PC-3 (cell line): ENCODE measurements around the gene EPHA2. TPM values are rescaled to one million over a fixed set of nuclear protein-coding genes. Genes with fewer than 3 reads are reported as not detected.

Source experiments
- ATAC-seq: fragments of 200-7000 bp; cut with Tn5 transposase; 2 replicates; pipeline ENCODE4 v1.9.1; 2020; ENCODE audit warnings: mild to moderate bottlenecking, moderate library complexity
- BruUV-seq: library from RNA; stranded (reverse); fragments of 400-500 nt; replicated peaks from 2 replicates; lab custom pipeline; 2021; lab: Mats Ljungman, UMichigan
- CTCF ChIA-PET: fragments of 300-600 bp; sonication (Branson Sonifier 250); formaldehyde crosslinking; loops from one replicate; lab custom pipeline; 2022; ENCODE audit warnings: antibody characterized with exemption; lab: Charles Lee
- POLR2A ChIA-PET: fragments of 300-600 bp; sonication (Branson Sonifier 250); formaldehyde crosslinking; loops from one replicate; lab custom pipeline; 2022; ENCODE audit warnings: antibody characterized with exemption; ENCODE audit not compliant: unreplicated experiment; lab: Charles Lee
- DNase-seq: peaks from one replicate; pipeline ENCODE4 v3.0.0-alpha.2; 2015
- H2AFZ ChIP-seq: fragments of 300-600 bp; sonication (generic); 2 replicates; pipeline ENCODE4 v1.6.0; 2016; ENCODE audit warnings: antibody characterized with exemption, low read length
- H3F3A ChIP-seq: fragments of 300-600 bp; sonication (generic); one replicate; pipeline ENCODE4 v1.6.0; 2017; ENCODE audit warnings: antibody characterized with exemption, low read length, control low read depth, mild to moderate bottlenecking; ENCODE audit not compliant: unreplicated experiment
- H3K27ac ChIP-seq: fragments of 300-600 bp; sonication (generic); 2 replicates; pipeline ENCODE4 v1.5.1; 2016; ENCODE audit warnings: mild to moderate bottlenecking, low read length
- H3K27me3 ChIP-seq: fragments of 300-600 bp; sonication (generic); 2 replicates; pipeline ENCODE4 v1.6.1; 2016; ENCODE audit warnings: low read length, mixed read lengths
- H3K36me3 ChIP-seq: fragments of 300-600 bp; sonication (generic); 2 replicates; pipeline ENCODE4 v1.6.1; 2016; ENCODE audit warnings: low read depth, mixed run types, low read length, mixed read lengths
- H3K4me1 ChIP-seq: fragments of 300-600 bp; sonication (generic); 2 replicates; pipeline ENCODE4 v1.5.1; 2016; ENCODE audit warnings: low read length; ENCODE audit not compliant: insufficient read depth
- H3K4me2 ChIP-seq: fragments of 300-600 bp; sonication (generic); 2 replicates; pipeline ENCODE4 v1.6.0; 2016; ENCODE audit warnings: low read length
- H3K4me3 ChIP-seq: fragments of 300-600 bp; sonication (generic); 2 replicates; pipeline ENCODE4 v1.5.1; 2016; ENCODE audit warnings: mild to moderate bottlenecking, low read length, mixed read lengths
- H3K79me2 ChIP-seq: fragments of 300-600 bp; sonication (generic); 2 replicates; pipeline ENCODE4 v1.6.1; 2017; ENCODE audit warnings: low read length, mixed read lengths
- H3K9ac ChIP-seq: fragments of 300-600 bp; sonication (generic); 2 replicates; pipeline ENCODE4 v1.6.0; 2016; ENCODE audit warnings: mild to moderate bottlenecking, low read length
- H3K9me2 ChIP-seq: fragments of 300-600 bp; sonication (generic); replicated peaks from 2 replicates; pipeline ENCODE4 v1.6.1; 2016; ENCODE audit warnings: mixed run types, low read length, mixed read lengths
- H3K9me3 ChIP-seq: fragments of 300-600 bp; sonication (generic); 2 replicates; pipeline ENCODE4 v1.6.1; 2016; ENCODE audit warnings: low read length, mixed read lengths
- H4K20me1 ChIP-seq: fragments of 300-600 bp; sonication (generic); 2 replicates; pipeline ENCODE4 v1.6.1; 2016; ENCODE audit warnings: low read length, mixed read lengths
- EZH2 ChIP-seq: fragments of 300-600 bp; sonication (generic); IDR thresholded peaks from one replicate; pipeline ENCODE4 v1.6.1; 2017; ENCODE audit warnings: antibody characterized with exemption, mild to moderate bottlenecking, low read length; ENCODE audit not compliant: unreplicated experiment
- EZH2phosphoT487 ChIP-seq: fragments of 300-600 bp; sonication (generic); IDR thresholded peaks from 2 replicates; pipeline ENCODE4 v1.6.1; 2018; ENCODE audit warnings: mild to moderate bottlenecking, antibody characterized with exemption, low read length, borderline replicate concordance
- intact Hi-C: fragments of 100-400 bp; cut with micrococcal nuclease; formaldehyde crosslinking; loops from 2 replicates; pipeline ENCODE4 v1.9.0; 2023
- total RNA-seq: library from RNA; depleted of rRNA; stranded (reverse); fragments of >200 nt; gene quantifications from 2 replicates; pipeline ENCODE4 v1.2.3, GENCODE V29; 2014
- TF ChIP-seq, protein P1 (sequence below): fragments of 300-600 bp; sonication (generic); conservative IDR thresholded peaks from 2 replicates; pipeline ENCODE4 v1.5.1; 2017; ENCODE audit warnings: antibody characterized with exemption, low read depth, mild to moderate bottlenecking, low read length

Gene EPHA2
- total RNA-seq, 1 experiment from 2014 or later, result 459 TPM

- Histone ChIP-seq H3K4me3 (no peak overlapping the region), H3K9me3 (no peaks in the 10 kb centered on the region), H3K27me3 (no peaks in the 10 kb centered on the region), H2AFZ (no peak overlapping the region), H3K4me1 (peaks cover 86% of the 10 kb centered on the region), H4K20me1 (no peaks in the 10 kb centered on the region), H3K27ac (peak overlapping the region; percentile 87; the same call in 1 of the 2 replicates), H3K79me2 (peaks cover 49% of the 10 kb centered on the region), H3K9ac (no peak overlapping the region), H3K9me2 (no peaks in the 10 kb centered on the region), H3F3A (no peaks in the 10 kb centered on the region), H3K36me3 (no peaks in the 10 kb centered on the region), H3K4me2 (no peak overlapping the region)
- ChIA-PET CTCF (no interaction called here), POLR2A (no interaction called here)
- no TSS peak for BruUV-seq
- intact Hi-C loops, result loop anchor here (5.0 kb wide), 1 partner anchor 37 kb away; no protein-coding TSS in a partner anchor
- TF ChIP-seq, protein P1, sequence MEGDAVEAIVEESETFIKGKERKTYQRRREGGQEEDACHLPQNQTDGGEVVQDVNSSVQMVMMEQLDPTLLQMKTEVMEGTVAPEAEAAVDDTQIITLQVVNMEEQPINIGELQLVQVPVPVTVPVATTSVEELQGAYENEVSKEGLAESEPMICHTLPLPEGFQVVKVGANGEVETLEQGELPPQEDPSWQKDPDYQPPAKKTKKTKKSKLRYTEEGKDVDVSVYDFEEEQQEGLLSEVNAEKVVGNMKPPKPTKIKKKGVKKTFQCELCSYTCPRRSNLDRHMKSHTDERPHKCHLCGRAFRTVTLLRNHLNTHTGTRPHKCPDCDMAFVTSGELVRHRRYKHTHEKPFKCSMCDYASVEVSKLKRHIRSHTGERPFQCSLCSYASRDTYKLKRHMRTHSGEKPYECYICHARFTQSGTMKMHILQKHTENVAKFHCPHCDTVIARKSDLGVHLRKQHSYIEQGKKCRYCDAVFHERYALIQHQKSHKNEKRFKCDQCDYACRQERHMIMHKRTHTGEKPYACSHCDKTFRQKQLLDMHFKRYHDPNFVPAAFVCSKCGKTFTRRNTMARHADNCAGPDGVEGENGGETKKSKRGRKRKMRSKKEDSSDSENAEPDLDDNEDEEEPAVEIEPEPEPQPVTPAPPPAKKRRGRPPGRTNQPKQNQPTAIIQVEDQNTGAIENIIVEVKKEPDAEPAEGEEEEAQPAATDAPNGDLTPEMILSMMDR, result no peak
- TF ChIP-seq EZH2 (no peak), EZH2phosphoT487 (no peak)
- DNase-seq (no peak), ATAC-seq (no peak)
Measured at GRCh38 chr1:16184557-16185303, 28.9 kb upstream of the EPHA2 start.

- Histone ChIP-seq H3K27me3 (no peaks in the 10 kb centered on the region), H3K9me2 (no peaks in the 10 kb centered on the region), H3K36me3 (no peaks in the 10 kb centered on the region), H2AFZ (no peak overlapping the region), H4K20me1 (no peaks in the 10 kb centered on the region), H3K4me2 (peak overlapping the region; percentile 29; the same call in 1 of the 2 replicates), H3F3A (no peaks in the 10 kb centered on the region), H3K9me3 (no peaks in the 10 kb centered on the region), H3K27ac (peak overlapping the region; percentile 87), H3K4me3 (no peak overlapping the region), H3K79me2 (peaks cover 52% of the 10 kb centered on the region), H3K9ac (0 out of 2 replicates have a peak overlapping the region, but pooled peaks have one; percentile 25), H3K4me1 (peaks cover 83% of the 10 kb centered on the region)
- BruUV-seq, result no TSS peak
- ChIA-PET CTCF (no interaction called here), POLR2A (interaction anchor here (0.6 kb wide), 1 partner anchor 8 kb away, joined by 3 read pairs; no protein-coding TSS in a partner anchor)
- intact Hi-C loops, result no loop called here
- TF ChIP-seq EZH2, result no peak
- ATAC-seq, result no peak
- no peak for DNase-seq
Measured at GRCh38 chr1:16183765-16184556, 28.1 kb upstream of the EPHA2 start.

DNA sequence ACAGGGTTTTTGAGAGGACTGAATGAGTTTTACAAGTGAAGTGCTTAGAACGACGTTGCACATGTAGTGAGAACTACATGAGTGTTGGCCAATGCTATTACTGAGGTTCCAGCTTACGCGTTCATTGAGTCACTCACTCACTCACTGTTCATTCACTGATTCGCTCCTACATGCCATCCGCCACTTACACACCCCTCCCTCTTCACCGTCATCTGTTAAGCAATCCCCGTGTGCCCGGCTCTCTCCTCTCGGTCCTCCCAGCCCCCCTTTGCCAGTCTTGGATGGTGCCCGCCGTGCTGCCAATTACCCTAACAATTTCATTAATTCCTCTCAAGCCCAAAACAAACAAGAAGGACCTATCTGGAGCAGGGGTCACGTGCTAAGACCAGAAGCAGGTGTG lies 27.3 kb upstream of the EPHA2 start:
- TF ChIP-seq EZH2, result no peak
- no peak for TF ChIP-seq EZH2phosphoT487
- TF ChIP-seq, protein P1, result no peak
- ChIA-PET CTCF (no interaction called here), POLR2A (interaction anchor here (0.6 kb wide), 1 partner anchor 9 kb away, joined by 3 read pairs; no protein-coding TSS in a partner anchor)
- Histone ChIP-seq H3K4me3 (no peak overlapping the region), H3K36me3 (no peaks in the 10 kb centered on the region), H3K9me3 (no peaks in the 10 kb centered on the region), H3K4me2 (peak overlapping the region; percentile 29; the same call in 1 of the 2 replicates), H3K27ac (peak overlapping the region; percentile 87), H3K9me2 (no peaks in the 10 kb centered on the region), H4K20me1 (no peaks in the 10 kb centered on the region), H3K9ac (peak overlapping the region; percentile 55), H3K4me1 (peaks cover 83% of the 10 kb centered on the region), H3F3A (no peaks in the 10 kb centered on the region), H2AFZ (no peak overlapping the region), H3K27me3 (no peaks in the 10 kb centered on the region), H3K79me2 (peaks cover 53% of the 10 kb centered on the region)
- DNase-seq (peak; percentile 88), ATAC-seq (peak; percentile 8)
- no TSS peak for BruUV-seq
- intact Hi-C loops, result no loop called here
